ENCODE results near the gene MAD1L1.

MAD1L1 gene

GRCh38 chr7:2219136-2219535 is 13.6 kb downstream of the MAD1L1 start:
- Mint-ChIP-seq H3K9me3 (no peaks in the 10 kb centered on the region), H3K36me3 (peaks cover 2% of the 10 kb centered on the region)

GRCh38 chr7:2218444-2218785 is 14.3 kb downstream of the MAD1L1 start:
- no peaks in the 10 kb centered on the region for H3K9me3 Mint-ChIP-seq
- peaks cover 5% of the 10 kb centered on the region for H3K36me3 Mint-ChIP-seq
- no peaks in the 10 kb centered on the region for H3K4me1 Mint-ChIP-seq
- H3K4me3 Mint-ChIP-seq = no peak overlapping the region
- no peak overlapping the region for H3K27ac Mint-ChIP-seq
- H3K27me3 Mint-ChIP-seq = no peaks in the 10 kb centered on the region

More at GRCh38 chr7:2219136-2219535, 13.6 kb downstream of the MAD1L1 start:
- Mint-ChIP-seq H3K27ac (no peak overlapping the region), H3K4me3 (no peak overlapping the region), H3K4me1 (peaks cover under 1% of the 10 kb centered on the region), H3K27me3 (no peaks in the 10 kb centered on the region)

GRCh38 chr7:2217716-2218443 is 14.9 kb downstream of the MAD1L1 start:
- Mint-ChIP-seq H3K27ac (no peak overlapping the region), H3K4me3 (no peak overlapping the region), H3K27me3 (no peaks in the 10 kb centered on the region), H3K4me1 (no peaks in the 10 kb centered on the region), H3K9me3 (no peaks in the 10 kb centered on the region), H3K36me3 (peaks cover 5% of the 10 kb centered on the region)

GRCh38 chr7:2217206-2217605 is 15.5 kb downstream of the MAD1L1 start:
- H3K27ac Mint-ChIP-seq = no peak overlapping the region
- H3K36me3 Mint-ChIP-seq = peaks cover 7% of the 10 kb centered on the region
- no peak overlapping the region for H3K4me3 Mint-ChIP-seq
- no peaks in the 10 kb centered on the region for H3K27me3 Mint-ChIP-seq
- no peaks in the 10 kb centered on the region for H3K4me1 Mint-ChIP-seq
- H3K9me3 Mint-ChIP-seq = no peaks in the 10 kb centered on the region

- H3K4me1 Mint-ChIP-seq = no peaks in the 10 kb centered on the region
- H3K27ac Mint-ChIP-seq = no peak overlapping the region
- H3K9me3 Mint-ChIP-seq = no peaks in the 10 kb centered on the region
- H3K4me3 Mint-ChIP-seq = no peak overlapping the region
- peaks cover 7% of the 10 kb centered on the region for H3K36me3 Mint-ChIP-seq
- no peaks in the 10 kb centered on the region for H3K27me3 Mint-ChIP-seq
These were observed 16.9 kb downstream of the MAD1L1 start for GRCh38 chr7:2215851-2216250.

GRCh38 chr7:2214636-2215035 is 18.1 kb downstream of the MAD1L1 start:
- Mint-ChIP-seq H3K4me3 (no peak overlapping the region), H3K27ac (no peak overlapping the region), H3K27me3 (no peaks in the 10 kb centered on the region), H3K36me3 (peaks cover 7% of the 10 kb centered on the region), H3K4me1 (no peaks in the 10 kb centered on the region), H3K9me3 (no peaks in the 10 kb centered on the region)

- Mint-ChIP-seq H3K4me1 (no peaks in the 10 kb centered on the region), H3K9me3 (no peaks in the 10 kb centered on the region), H3K27me3 (no peaks in the 10 kb centered on the region), H3K27ac (no peak overlapping the region), H3K36me3 (peaks cover 8% of the 10 kb centered on the region), H3K4me3 (no peak overlapping the region)
These were observed 19.1 kb downstream of the MAD1L1 start for GRCh38 chr7:2213551-2214215.

- Mint-ChIP-seq H3K27ac (no peak overlapping the region), H3K4me3 (no peak overlapping the region), H3K27me3 (no peaks in the 10 kb centered on the region), H3K4me1 (no peaks in the 10 kb centered on the region), H3K9me3 (no peaks in the 10 kb centered on the region), H3K36me3 (peaks cover 10% of the 10 kb centered on the region)
These were observed 19.8 kb downstream of the MAD1L1 start for GRCh38 chr7:2212906-2213305.

GRCh38 chr7:2211926-2212325 is 20.8 kb downstream of the MAD1L1 start:
- H3K27ac Mint-ChIP-seq = no peak overlapping the region
- H3K9me3 Mint-ChIP-seq = no peaks in the 10 kb centered on the region
- no peaks in the 10 kb centered on the region for H3K4me1 Mint-ChIP-seq
- no peaks in the 10 kb centered on the region for H3K27me3 Mint-ChIP-seq
- H3K36me3 Mint-ChIP-seq = peaks cover 8% of the 10 kb centered on the region
- H3K4me3 Mint-ChIP-seq = no peak overlapping the region

- H3K9me3 Mint-ChIP-seq = no peaks in the 10 kb centered on the region
- no peak overlapping the region for H3K4me3 Mint-ChIP-seq
- no peaks in the 10 kb centered on the region for H3K4me1 Mint-ChIP-seq
- no peaks in the 10 kb centered on the region for H3K27me3 Mint-ChIP-seq
- peak overlapping the region; percentile 51 for H3K27ac Mint-ChIP-seq
- H3K36me3 Mint-ChIP-seq = peaks cover 8% of the 10 kb centered on the region
These were observed 21.4 kb downstream of the MAD1L1 start for GRCh38 chr7:2211259-2211880.

- Mint-ChIP-seq H3K36me3 (peaks cover 8% of the 10 kb centered on the region), H3K9me3 (no peaks in the 10 kb centered on the region), H3K27me3 (no peaks in the 10 kb centered on the region), H3K4me1 (no peaks in the 10 kb centered on the region), H3K27ac (no peak overlapping the region), H3K4me3 (no peak overlapping the region)
These were observed 22.0 kb downstream of the MAD1L1 start for GRCh38 chr7:2210551-2211258.

- Mint-ChIP-seq H3K9me3 (no peaks in the 10 kb centered on the region), H3K27ac (no peak overlapping the region), H3K4me1 (no peaks in the 10 kb centered on the region), H3K27me3 (no peaks in the 10 kb centered on the region), H3K36me3 (peaks cover 8% of the 10 kb centered on the region), H3K4me3 (no peak overlapping the region)
These were observed 22.8 kb downstream of the MAD1L1 start for GRCh38 chr7:2209961-2210323.

- H3K9me3 Mint-ChIP-seq = no peaks in the 10 kb centered on the region
- no peak overlapping the region for H3K27ac Mint-ChIP-seq
- no peaks in the 10 kb centered on the region for H3K27me3 Mint-ChIP-seq
- H3K4me1 Mint-ChIP-seq = no peaks in the 10 kb centered on the region
- peaks cover 8% of the 10 kb centered on the region for H3K36me3 Mint-ChIP-seq
- H3K4me3 Mint-ChIP-seq = no peak overlapping the region
These were observed 23.4 kb downstream of the MAD1L1 start for GRCh38 chr7:2209146-2209960.

- Mint-ChIP-seq H3K36me3 (peaks cover 5% of the 10 kb centered on the region), H3K27ac (no peak overlapping the region), H3K9me3 (no peaks in the 10 kb centered on the region), H3K27me3 (no peaks in the 10 kb centered on the region), H3K4me1 (no peaks in the 10 kb centered on the region), H3K4me3 (no peak overlapping the region)
These were observed 24.0 kb downstream of the MAD1L1 start for GRCh38 chr7:2208712-2209111.

GRCh38 chr7:2205036-2205780 is 27.5 kb downstream of the MAD1L1 start:
- Mint-ChIP-seq H3K9me3 (no peaks in the 10 kb centered on the region), H3K27ac (no peak overlapping the region), H3K4me3 (no peak overlapping the region), H3K27me3 (no peaks in the 10 kb centered on the region), H3K36me3 (peaks cover 3% of the 10 kb centered on the region), H3K4me1 (no peaks in the 10 kb centered on the region)

Data from activated naive CD4-positive, alpha-beta T cell treated with anti-CD3 and anti-CD28 coated beads, Interleukin-2, amount 50 U/mL, for 24 hours (primary cell).